Muscle of back (tissue), 11 donors: Measurements from ENCODE around the gene MSI2. TPM values are rescaled to one million over a fixed set of nuclear protein-coding genes. Genes with fewer than 3 reads are reported as not detected.

ENCODE experiments used
- DNase-seq, 3 donors: peaks; one replicate each; pipeline versions ENCODE4 v3.0.0 to v3.0.0-alpha.2; 2013
- polyA plus RNA-seq, 10 donors: library from polyadenylated mRNA; unstranded; fragments of 120-200 nt; gene quantifications; one replicate each; pipeline ENCODE4 v1.2.1, GENCODE V29; 2013; ENCODE audit not compliant: insufficient read length in 10 of 10

Gene MSI2
- polyA plus RNA-seq, 10 donors: 22.9 to 37.2 (median 27.4) TPM

DNA sequence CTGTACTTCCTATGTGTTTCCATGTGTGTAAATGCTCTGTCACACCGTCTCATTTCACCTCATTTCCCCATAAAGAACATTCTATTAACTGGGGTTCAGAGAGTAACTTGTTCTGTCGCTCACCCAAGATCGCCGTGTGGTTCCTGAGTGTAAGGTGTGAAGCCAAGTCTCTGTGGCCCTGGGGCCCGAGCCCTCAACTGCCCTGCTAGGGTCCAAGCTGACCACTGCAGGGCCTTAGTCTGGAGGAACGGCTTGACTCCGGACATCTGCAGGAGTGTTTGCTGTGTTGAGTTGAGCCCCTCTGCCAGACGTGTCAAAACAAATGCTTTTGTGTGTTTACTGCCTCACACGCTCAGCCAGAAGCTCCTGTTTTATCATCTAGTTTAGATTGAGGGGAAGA lies 244.7 kb downstream of the MSI2 start:
- no peak for DNase-seq

DNA sequence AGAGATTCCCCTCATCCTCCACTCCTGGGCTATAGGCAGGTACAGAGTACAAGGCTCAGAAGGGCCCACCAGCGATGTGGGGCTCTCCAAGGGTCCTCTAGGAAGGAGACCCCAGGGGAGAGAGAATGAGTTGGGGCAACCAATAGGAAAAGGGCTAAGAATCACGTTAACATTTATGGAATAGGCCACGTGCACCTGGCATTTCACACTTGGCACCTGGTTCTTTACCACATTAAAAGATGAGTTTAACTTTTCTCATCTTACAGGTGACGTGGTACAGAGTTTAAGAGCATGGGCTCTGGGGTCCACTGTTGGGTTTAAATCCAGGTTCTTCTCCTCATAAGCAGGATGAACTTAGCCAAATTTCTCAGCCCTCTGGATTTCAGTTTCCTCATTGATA lies 245.7 kb downstream of the MSI2 start:
- DNase-seq: no peak

DNA sequence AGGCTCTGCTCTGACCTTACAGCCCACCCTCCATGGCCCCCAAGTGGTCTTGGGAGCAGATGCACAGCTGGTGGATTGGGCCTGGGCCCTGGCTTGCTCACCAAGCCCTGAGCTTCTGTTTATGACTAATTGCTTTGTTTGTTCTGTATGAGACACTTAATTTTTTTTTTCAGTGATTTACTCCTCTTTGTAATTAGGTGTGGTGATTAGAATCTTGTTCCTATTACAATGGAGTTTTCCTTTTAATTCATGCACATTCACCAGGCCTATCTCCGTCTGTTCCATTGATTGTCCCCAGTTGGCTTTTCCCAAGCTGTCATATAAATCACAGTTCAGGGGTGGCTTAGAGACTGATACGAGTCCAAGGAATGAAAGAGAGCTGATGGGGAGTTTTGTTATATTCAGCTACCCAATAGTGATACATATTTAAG lies 246.5 kb downstream of the MSI2 start:
- no peak for DNase-seq

DNA sequence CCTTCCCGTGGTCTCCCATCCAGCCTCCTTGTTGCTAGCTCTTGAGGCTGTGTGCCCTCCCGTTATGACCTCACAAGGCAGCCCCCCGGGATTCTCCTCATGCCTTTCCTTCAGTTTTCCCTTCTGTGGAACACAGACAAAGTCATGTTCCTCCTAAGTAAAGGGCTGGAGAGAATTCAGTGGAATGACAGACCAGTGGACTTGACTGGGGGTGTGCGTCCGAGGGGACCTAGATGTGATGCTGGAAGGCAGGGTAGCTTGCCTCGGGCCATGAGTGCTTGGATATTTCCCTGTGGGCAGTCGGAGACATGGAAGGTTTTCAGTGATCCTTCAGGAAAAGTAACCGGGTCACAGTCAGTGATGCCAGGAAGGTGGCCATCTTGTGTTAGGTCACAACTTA lies 247.9 kb downstream of the MSI2 start:
- no peak for DNase-seq

DNA sequence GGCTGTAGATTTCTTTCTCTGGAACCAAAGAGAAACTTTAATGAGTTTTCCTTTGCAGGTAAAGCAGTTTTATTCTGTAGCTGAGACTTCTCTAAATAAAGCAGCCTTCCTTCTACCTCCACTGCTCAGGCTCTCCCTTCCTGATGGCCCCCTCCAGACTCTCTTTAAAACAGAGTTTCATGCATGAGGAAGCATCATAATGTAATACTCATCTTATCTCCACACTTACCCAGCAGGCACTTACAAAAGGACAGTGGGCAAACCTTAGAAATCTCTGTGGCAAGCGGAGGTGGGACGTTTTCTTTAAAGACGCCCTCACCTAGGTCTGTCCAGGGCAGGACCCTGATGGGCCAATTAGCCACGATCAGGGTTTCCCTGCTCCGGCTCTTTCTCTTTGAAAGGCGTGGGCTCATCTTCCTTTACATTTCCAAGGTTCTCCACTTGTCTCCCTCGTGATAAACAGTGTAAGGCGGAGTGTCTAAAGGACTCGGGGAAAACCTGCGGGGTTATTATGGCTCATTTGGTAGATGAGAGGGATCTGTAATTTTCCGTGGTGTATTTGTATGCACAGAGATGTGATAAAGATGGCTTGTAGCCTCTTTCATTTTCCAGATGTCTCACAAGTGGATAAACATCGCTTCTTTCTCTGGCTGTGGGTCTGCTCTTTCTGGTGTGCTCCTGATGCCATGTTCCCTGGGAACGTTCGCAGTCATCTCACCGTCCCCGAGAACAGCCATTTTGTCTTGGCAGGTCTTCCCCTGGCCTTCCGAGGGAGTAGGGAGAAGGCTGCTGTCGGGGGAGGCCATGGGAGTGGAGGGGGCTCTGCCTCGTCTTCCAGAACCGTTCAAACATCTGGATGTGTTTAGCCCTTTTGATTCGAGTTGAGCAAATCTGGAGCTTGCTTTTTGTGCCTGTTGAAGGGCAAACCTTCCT lies 249.8 kb downstream of the MSI2 start:
- peak in 2 of 3 donors; percentile 19 to 73 for DNase-seq

DNA sequence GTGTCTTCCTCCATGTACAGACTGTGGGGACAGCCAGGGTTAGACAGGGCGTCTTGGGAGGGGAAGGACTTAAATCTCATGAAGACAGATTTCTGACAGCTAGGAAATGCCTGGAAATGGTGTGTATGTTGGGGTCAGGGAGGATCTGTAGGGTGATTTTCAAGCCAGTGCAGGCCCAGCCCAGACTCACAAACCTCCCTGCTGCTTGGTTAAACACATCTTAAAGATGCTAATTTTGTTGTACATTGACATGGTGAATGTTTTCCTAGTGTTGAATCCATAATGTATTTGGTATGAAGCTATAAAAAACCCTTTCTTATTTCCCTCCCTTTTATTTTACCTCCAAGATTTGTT lies 250.4 kb downstream of the MSI2 start:
- no peak for DNase-seq

DNA sequence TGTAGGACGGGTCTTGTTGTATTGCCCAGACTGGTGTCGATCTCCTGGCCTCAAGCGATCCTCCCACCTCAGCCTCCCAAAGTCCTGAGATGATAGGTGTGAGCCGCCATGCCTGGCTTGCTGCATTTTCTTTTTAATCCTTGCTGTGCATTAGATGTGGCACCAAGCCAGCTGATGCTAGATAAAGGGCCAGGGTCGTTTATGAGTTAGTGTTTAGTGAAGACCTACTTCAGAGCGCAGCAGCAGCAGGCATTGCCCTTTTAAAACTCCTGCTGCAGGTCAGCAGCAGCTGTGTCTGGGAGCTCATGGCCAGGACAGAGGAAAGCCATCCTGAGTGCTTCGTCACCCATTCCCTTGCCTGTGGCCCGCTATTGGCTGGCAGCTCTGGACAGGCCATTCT lies 251.5 kb downstream of the MSI2 start:
- no peak for DNase-seq

DNA sequence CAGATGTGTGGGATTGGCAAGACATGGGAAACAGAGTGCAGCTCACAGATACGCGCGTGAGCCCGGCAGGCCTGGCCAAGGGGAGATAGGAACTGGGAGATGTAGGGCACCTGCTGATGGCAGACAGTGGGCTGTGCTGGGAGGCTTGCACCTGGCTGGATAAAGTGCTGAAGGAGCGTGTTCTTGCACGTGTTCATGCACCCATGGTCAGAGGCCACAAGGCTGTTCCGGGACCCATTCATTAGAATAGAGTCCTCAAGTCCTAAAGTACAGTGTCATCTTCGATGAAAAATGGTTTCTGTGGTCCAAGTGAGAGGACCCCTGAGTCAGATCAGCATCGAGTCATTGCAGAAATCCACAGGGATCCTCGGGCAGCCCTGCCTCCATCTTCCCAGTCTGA lies 252.3 kb downstream of the MSI2 start:
- no peak for DNase-seq

DNA sequence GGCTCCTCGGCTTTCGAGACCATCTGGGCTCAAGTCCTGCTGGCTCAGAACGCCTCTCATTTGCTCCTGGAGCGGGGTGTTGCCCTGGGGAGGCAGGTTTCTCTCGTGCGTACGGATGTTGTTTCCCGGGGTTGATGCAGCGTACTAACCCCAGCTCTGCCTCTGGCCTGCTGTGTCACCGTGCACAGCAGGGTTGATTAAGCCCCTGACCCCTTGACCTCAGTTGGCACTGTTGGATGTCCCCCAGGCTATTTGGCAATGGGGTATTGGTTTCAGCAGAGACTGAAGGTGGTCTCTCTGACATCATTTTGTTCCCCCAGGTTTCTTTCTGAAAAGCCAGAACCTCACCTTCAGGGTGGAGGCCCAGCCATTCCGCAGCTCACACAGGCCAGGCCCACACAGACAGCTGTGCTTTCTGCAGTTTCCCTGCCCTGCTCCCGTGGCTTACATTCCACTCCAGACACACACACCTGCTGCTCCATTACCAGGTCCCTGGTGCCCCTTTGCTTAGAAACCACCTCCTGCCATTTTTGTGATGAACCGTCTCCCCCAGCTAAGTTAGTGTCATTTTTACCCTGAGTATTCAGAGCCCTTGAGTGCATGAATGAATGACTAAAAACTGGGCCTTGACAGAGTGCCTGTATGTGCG lies 255.3 kb downstream of the MSI2 start:
- no peak for DNase-seq

DNA sequence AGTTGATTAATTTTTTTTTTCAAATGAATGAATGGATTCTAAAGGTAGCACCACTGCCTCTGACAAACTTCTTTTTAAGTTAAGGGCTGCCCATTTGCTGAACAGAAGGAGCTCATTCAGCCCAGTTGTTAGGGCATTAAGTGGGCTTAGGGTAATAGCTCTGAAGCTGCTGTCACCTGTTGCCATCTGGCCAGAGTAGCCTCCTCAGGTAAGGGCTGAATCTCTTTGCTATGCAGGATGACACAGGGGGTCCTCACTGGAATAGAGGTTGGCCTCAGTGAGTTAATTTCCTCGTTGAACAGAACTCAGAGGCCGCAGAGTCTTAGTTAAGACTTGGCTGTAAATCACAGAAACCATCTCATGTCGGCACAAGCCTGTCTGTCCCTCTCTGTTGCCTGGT lies 255.9 kb downstream of the MSI2 start:
- DNase-seq: no peak

DNA sequence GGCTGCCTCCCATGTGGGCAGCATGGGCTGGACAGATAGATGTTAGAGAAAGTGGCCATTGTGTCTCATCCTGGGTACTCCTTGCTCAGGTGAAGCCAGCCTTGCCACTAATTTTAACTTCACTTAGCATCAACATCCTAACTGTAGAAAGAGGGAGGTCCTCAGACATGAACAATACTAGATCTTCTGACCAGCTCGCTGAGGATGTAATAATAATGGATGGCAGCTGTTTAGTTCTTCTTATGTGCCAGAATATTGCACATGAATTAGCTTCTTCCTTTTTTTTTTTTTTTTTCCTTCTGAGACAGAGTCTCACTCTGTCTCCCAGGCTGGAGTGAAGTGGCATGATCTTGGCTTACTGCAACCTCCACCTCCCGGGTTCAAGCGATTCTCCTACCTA lies 256.4 kb downstream of the MSI2 start:
- no peak for DNase-seq

DNA sequence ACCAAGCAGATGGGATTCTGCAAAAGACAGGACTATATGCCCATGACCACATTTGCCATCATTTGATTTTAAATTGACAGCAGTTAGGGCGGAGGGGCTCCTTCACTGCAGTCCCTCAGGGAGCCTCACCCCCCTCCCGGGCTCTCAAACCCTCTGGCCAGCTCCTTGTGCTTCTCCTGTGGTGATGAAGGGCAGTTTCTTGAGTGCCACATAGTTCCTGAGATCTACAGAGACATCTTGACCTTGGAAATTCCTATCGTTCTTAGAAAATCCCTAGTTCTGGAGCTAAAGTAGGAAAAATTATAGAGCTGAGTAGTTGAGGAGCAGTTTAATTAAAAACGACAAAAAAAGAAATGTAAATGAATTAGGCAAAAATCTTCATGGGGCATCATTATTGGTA lies 257.2 kb downstream of the MSI2 start:
- DNase-seq: no peak

DNA sequence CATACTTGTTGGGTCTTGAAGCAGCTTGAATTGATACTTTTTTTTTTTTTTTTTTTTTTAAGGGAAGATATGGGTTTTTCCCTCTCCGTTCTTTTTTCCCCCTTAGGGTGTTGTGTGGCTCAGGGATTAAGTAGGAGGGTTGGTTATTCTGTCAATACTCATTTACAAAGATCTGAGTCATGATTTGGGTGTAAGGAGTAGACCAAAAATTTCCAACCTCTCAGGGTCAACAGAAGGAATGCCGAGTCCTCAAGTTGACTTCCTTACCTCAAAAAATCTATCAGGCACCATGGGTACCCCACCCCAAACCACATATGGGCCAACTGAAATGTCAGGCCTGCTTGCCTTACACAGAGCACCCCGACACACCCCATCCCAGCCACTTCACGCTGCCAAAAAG lies 258.3 kb downstream of the MSI2 start:
- DNase-seq: no peak

DNA sequence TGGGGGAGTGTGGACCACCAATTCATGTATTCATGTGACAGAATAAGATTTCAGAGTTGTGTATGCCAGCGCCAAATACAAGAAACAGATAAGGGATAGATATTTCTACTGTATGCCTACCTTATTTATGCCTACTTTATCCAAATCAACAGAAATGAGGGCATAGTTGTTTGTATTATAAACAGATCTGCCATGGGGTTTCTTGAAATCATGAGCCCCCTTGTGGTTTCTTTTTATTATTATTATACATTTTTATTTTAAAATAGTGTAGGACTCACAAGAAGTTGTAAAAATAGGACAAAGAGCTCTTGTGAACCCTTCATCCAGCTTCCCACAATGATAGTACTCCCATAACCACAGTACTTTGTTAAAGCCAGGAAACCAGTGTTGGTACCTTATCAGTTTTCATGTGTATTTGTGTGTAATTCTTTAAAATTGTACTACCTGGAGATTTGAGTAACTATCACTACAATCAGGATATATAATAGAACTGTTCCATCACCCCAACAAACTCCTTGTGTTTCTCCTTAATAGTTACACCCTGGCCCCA lies 259.4 kb downstream of the MSI2 start:
- DNase-seq: no peak

DNA sequence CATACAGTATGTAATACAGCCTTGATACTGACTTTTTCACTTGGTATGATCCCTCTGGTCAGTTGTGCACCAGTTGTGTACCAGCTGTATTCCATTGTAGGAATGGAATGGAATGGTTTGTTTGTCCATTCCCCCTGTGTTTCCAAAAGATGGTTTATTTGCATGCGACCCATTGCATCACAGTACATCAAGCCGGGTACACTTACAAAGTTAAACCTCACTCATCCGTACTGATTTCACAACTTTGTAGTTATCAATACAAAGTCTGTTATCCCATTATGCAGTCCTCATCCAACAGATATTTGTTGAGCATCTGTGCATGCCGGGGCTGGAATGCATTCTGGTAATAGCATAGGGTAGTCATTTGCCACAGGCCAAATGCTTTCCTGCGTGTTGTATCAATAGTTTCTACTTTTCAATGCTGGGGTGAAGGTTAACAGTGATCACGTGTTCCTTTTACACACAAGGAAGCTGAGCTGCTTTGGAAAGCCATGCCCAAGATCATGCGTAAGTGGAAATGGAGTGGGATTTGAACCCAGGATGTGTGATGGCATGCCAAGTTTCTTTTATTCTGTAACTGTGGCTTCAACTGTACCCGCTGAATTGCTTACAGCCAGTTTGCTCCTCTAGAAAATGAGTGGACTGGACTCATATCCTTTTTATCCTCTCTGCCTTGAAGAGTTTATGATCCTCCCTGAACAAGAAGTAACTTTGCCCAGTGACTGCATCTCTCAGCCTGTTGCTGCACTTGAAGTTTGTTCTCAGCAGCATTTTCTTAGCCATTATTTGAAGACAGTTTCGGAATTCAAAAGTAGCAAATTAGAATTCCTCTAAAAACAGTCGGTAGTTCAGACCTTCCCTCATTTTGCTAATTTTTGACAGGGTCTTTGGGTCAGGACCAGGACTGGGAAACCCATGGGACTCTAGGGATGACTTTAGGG lies 260.2 kb downstream of the MSI2 start:
- no peak for DNase-seq

DNA sequence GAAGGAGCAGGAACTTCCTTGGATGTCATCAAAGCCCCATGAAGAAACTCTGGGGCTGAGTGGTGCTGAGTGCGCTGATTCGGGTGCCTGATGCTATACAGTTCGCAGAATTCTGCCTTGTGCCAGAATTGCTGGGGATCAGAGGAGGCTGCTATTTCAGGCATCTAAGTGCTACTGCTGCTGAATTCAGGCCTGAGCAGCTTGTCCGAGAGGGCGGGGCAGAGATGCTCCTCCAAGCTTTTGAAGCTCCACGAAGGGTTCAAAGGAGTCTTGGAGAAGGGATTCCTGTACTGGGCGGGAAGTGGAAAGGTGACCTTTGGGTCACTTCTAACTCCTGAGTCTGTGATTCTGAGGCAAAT lies 260.9 kb downstream of the MSI2 start:
- no peak for DNase-seq

DNA sequence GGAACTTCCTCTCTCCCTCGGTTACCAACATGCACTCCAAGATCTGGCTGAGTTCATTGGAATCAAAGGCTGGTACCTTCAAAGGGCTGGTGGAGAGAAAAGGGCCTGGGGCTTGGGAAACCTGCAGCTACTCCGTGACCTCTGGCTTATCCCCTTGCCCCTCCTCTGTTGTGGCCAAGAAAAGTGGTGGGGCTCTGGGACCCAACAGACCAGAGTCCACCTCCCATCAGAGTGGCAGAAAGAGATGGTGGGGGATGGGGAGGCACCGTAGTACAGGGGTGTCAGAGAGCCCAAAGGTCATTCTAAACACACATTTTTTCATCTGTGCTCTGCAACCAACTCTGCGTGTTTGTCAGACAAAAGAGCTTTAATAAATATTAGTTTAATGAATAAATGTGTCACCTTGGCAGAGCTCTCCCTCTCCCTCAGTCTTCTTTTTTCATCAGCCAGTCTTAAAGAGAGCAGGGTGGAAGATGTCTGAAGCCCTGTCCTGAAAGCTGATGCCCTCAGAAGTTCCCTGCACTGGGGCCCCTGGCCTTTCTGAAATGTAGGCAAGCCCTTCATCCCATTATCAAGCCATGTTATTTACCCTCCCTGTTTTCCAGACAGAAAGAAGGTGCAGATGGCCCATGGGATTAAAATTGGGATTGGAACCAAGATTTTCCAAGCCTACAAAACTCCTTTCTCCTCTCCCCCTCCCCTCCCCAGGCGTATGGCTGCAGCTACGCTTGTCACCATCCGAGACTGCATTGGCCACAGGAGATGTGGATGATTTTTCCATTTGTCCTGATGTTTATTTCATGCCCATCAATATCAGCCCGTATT lies 261.5 kb downstream of the MSI2 start:
- no peak for DNase-seq

DNA sequence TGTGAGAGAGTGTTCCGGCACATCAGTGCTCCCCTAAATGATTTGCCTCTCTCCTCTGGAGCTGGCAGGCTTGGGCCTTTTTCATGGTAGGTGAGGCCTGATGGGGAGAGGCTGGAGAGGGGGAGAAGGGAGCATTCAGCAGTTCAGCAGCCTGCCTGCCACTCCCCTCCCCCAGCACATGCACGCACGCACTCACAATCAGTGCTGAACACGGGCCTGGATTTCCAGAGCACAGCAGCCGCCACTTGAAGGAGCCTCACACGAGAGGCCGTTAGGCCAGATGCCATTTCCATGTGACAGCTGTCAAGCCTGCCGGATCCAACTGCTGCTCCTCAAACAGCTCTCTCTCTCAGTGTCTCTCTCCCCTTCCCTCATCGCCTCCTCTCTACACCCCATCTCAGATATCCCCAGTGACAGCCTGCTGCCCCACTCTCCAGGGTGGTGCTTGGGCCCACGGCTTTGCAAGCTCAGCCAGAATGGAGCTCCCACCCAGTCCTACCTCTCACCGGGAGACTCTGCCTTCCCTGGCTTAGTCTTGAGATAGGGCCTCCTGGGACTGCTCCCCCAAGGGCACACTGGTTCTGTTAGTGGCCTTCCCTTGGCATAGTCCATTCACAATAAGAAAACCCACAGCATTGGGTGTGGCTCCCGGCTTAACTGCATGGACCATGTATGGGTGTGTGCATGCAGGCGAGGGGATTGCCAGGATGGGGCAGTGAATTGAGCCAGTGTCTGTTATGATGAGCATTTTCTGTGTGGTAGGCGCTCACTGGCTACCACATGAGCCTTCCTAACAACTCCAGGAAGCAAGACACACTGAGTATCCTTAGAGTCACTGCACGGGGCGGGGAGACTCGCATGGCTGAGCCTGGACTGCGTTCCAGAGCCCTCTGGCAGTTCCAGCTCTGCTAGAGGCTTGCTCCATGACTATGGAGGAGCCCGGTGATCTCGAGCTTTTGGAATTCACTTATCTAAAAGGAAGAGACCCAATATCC lies 262.6 kb downstream of the MSI2 start:
- peak; percentile 32 to 57 (median 53) for DNase-seq

DNA sequence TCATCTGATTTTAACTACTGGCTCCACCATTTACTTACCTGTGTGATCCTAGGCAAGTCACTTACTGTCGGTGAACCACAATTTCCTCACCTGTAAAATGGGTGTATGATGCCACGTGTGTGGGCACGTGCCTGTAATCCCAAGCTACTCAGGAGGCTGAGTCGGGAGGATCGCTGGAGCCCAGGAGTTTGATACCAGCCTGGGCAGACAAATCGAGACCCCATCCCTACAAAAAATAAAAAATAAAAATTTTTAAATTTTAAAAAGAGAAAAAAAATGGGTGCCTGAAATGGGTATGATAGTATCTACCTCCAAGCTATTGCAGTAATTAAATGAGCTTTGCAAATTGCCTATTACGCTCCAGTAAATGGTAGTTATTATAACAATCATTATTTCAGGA lies 263.5 kb downstream of the MSI2 start:
- DNase-seq: no peak

DNA sequence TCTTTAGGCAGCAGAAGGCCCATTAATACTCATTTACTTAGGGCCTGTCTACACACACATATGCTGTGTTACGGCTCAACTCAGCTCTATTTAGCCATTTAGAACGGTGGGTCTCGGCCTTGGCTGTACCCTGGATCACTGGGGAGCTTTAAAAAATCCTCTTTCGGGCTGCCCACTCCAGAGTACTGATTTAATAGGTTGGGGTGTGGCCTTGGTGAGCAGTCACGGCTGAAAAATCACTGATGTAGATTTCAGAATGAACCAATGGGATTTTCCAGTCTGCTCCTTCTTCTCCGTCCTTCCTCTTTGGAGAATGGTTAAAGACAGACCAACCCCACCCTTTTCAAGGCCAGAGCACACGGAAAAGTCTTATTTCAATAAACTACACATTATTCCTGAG lies 265.3 kb downstream of the MSI2 start:
- no peak for DNase-seq
